ENCODE measurements around the gene SP2.

DNA sequence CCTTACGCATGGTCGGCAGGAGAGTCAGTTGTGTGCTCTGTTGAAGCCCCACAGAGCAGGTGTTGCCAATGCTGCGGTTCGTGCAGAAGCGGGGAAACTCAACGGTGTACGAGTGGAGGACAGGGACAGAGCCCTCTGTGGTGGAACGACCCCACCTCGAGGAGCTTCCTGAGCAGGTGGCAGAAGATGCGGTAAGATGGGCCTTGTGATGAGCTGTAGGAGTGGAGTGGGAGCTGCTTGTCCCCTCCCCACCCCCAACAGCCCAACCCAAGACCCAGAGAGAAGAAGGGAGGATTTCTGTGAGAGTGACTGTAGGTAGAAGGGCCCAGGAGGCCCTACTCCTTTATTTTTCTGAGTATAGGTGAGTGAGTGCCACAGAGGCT, 79.8 kb downstream of the SP2 start:
- TF ChIP-seq, protein P1, sequence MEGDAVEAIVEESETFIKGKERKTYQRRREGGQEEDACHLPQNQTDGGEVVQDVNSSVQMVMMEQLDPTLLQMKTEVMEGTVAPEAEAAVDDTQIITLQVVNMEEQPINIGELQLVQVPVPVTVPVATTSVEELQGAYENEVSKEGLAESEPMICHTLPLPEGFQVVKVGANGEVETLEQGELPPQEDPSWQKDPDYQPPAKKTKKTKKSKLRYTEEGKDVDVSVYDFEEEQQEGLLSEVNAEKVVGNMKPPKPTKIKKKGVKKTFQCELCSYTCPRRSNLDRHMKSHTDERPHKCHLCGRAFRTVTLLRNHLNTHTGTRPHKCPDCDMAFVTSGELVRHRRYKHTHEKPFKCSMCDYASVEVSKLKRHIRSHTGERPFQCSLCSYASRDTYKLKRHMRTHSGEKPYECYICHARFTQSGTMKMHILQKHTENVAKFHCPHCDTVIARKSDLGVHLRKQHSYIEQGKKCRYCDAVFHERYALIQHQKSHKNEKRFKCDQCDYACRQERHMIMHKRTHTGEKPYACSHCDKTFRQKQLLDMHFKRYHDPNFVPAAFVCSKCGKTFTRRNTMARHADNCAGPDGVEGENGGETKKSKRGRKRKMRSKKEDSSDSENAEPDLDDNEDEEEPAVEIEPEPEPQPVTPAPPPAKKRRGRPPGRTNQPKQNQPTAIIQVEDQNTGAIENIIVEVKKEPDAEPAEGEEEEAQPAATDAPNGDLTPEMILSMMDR (IDR thresholded peaks at IDR 0.05), result no peak
- no peak for TF ChIP-seq POLR2A (IDR thresholded peaks at IDR 0.05)
